Measurements from ENCODE around the gene FGGY.

Gene FGGY

GRCh38 chr1:59333626-59334277 lies 36.9 kb downstream of the FGGY start:
- no peak for TF ChIP-seq CTCF (IDR thresholded peaks at IDR 0.05; ENCODE audit: low read depth, low read length)
- Histone ChIP-seq H3K4me1 (no peaks in the 10 kb centered on the region), H3K4me3 (ENCODE audit: low read depth, low read length) (no peak overlapping the region), H3K27me3 (no peaks in the 10 kb centered on the region), H3K9me3 (no peaks in the 10 kb centered on the region), H3K36me3 (no peaks in the 10 kb centered on the region)
- DNase-seq, result no peak

GRCh38 chr1:59340411-59341307 lies 43.8 kb downstream of the FGGY start:
- Histone ChIP-seq H3K27me3 (no peaks in the 10 kb centered on the region), H3K36me3 (no peaks in the 10 kb centered on the region), H3K4me1 (no peaks in the 10 kb centered on the region), H3K9me3 (no peaks in the 10 kb centered on the region), H3K4me3 (ENCODE audit: low read depth, low read length) (no peak overlapping the region)
- DNase-seq, result no peak
- no peak for TF ChIP-seq CTCF (IDR thresholded peaks at IDR 0.05; ENCODE audit: low read depth, low read length)

DNA sequence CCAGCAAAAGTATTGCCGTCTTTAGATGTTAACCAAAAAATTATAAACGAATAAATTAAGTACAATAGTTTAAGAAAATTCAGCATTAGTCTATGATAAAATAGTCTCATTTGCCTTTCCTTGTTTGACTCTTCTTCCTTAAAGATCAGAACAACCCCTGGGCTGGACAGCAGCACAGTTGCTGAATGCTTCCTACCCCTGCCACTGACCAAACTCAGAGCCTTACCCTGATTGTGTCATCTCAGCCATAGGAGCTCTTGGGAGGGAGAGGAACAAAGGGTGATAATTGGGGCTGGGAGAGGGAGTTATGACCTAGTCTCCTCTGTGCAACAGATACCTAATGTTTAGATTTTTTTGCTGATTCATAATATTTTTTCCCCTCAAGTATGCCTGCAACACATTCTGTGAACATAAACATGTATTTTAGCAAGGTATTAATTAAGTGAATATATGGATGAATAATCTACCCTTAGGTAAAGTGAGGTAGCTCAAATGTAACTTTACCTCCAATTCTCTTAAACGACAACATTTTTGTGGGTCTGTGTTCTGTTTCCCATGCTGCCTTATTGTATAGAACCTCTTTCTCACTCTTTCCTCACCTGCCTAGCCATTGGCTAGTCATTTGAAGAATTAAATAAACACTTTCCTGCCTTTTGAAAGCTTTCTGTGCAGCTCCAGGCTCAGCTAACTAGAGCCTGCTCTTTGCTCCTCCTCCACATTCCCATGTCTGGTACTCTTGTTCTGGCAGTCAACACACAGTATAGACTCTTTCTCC lies 46.1 kb downstream of the FGGY start:
- H3K36me3 ChIP-seq, result no peaks in the 10 kb centered on the region
- no peak for TF ChIP-seq CTCF (IDR thresholded peaks at IDR 0.05; ENCODE audit: low read depth, low read length)
- H3K4me3 ChIP-seq (ENCODE audit: low read depth, low read length), result no peak overlapping the region
- H3K27me3 ChIP-seq, result no peaks in the 10 kb centered on the region
- no peaks in the 10 kb centered on the region for H3K9me3 ChIP-seq
- H3K4me1 ChIP-seq, result no peaks in the 10 kb centered on the region
- no peak for DNase-seq

DNA sequence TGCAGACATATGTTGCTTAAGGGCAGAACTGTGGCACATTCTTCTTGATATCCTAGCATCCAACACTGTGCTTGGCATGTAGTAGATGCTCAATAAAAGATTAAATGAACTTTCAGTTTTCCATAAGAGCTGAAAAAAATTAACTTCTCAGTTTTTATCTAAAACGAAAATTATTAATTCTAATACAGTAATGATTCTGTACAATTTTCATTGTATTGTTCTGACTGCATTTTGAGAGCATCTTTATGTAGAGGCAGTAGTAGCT lies 46.6 kb downstream of the FGGY start:
- Histone ChIP-seq H3K27me3 (no peaks in the 10 kb centered on the region), H3K36me3 (no peaks in the 10 kb centered on the region), H3K9me3 (no peaks in the 10 kb centered on the region), H3K4me3 (ENCODE audit: low read depth, low read length) (no peak overlapping the region), H3K4me1 (no peaks in the 10 kb centered on the region)
- DNase-seq, result no peak
- TF ChIP-seq CTCF (IDR thresholded peaks at IDR 0.05; ENCODE audit: low read depth, low read length), result no peak

GRCh38 chr1:59345221-59345620 lies 48.3 kb downstream of the FGGY start:
- Histone ChIP-seq H3K36me3 (no peaks in the 10 kb centered on the region), H3K27me3 (no peaks in the 10 kb centered on the region), H3K4me1 (no peaks in the 10 kb centered on the region), H3K9me3 (no peaks in the 10 kb centered on the region), H3K4me3 (ENCODE audit: low read depth, low read length) (no peak overlapping the region)
- no peak for TF ChIP-seq CTCF (IDR thresholded peaks at IDR 0.05; ENCODE audit: low read depth, low read length)
- DNase-seq, result no peak
